GM12878 (cell line): ENCODE results near the gene C19orf38. TPM values are rescaled to one million over a fixed set of nuclear protein-coding genes. Genes with fewer than 3 reads are reported as not detected.

ENCODE experiments used
- microRNA-seq: library from miRNA; unstranded; fragments of <30 nt; microRNA quantifications from one replicate; pipeline ENCODE4, GENCODE V29; 2018
- polyA plus RNA-seq, 11 experiments: library from polyadenylated mRNA; depleted of rRNA in 4 of 11; unstranded in 6 of 11; stranded (reverse) in 5 of 11; fragments of >200 nt; fragmentation: Nextera tagmentation in 4 of 11; fragmentation: Illumina TruSeq in 1 of 11; extraction: Ambion mirVana in 4 of 11; extraction: Trizol in 1 of 11; gene quantifications; 1 replicate in 1 of 11; 2 replicates in 10 of 11; pipeline versions ENCODE4 v1.2.1 to v1.2.3, GENCODE V29; 2011 to 2016; ENCODE audit warnings: inconsistent platforms in 2 of 11, missing spikeins in 2 of 11, low read depth in 1 of 11
- small RNA-seq: library from RNA; depleted of rRNA; stranded (forward); fragments of <200 nt; gene quantifications from one replicate; pipeline ENCODE3, GENCODE V24; 2014
- total RNA-seq, 4 experiments: library from RNA; depleted of rRNA in 3 of 4; stranded (reverse); fragments of >200 nt in 3 of 4; fragmentation: Illumina TruSeq in 1 of 4; extraction: Trizol in 1 of 4; gene quantifications; 2 replicates each; pipeline versions ENCODE4 v1.2.1 to v1.2.3, GENCODE V29; 2013 to 2021

The C19orf38 gene
- total and polyA plus RNA-seq, 10 of the 15 experiments (the other 5 are each of a cell fraction or from before 2014, with no cell fraction given) = 2.6 to 7.5 (median 5.0) TPM

Small RNAs within 50 kb of the gene (microRNA-seq; reads per million reads assigned to microRNA genes)
- not detected for gene MIR199A1
- gene MIR6793 = 1.1 reads per million

Small RNAs within 50 kb of the gene (small RNA-seq; reads per million reads assigned to genes)
- gene MIR199A1 (not detected), gene MIR6793 (not detected)

Other genes starting within 250 kb of the C19orf38 start
Only the 7 nearest of the 10 such genes appear.
- 40.7 and 44.3 TPM in 2 replicates for gene QTRT1, start 147.0 kb upstream of the C19orf38 start, total RNA-seq (2014; rRNA removed)
- 18.1 and 19.9 TPM in 2 replicates for gene QTRT1, start 147.0 kb upstream of the C19orf38 start, total RNA-seq (2014; rRNA removed; fragmentation: Illumina TruSeq; extraction: Trizol)
- 55.0 and 59.3 TPM in 2 replicates for gene QTRT1, start 147.0 kb upstream of the C19orf38 start, total RNA-seq (2021)
- gene QTRT1, start 147.0 kb upstream of the C19orf38 start, polyA plus RNA-seq (2011; rRNA removed) = 10.7 and 33.9 TPM in 2 replicates
- 4.0 and 14.2 TPM in 2 replicates for gene QTRT1, start 147.0 kb upstream of the C19orf38 start, polyA plus RNA-seq (2014; fragmentation: Illumina TruSeq; extraction: Trizol)
- 1 to 10 TPM in 1 of 2 experiments, under 1 TPM in 1; 0.89 to 8.6 TPM for gene QTRT1, start 147.0 kb upstream of the C19orf38 start, polyA plus RNA-seq (2014; fragmentation: Nextera tagmentation; extraction: Ambion mirVana)
- 66.0 and 71.2 TPM in 2 replicates for gene QTRT1, start 147.0 kb upstream of the C19orf38 start, polyA plus RNA-seq (2014; rRNA removed)
- gene QTRT1, start 147.0 kb upstream of the C19orf38 start, polyA plus RNA-seq (2016; fragmentation: Nextera tagmentation; extraction: Ambion mirVana) = 10 to 100 TPM; 73.7 to 78.9 TPM
- gene DNM2, start 130.3 kb upstream of the C19orf38 start, total RNA-seq (2014; rRNA removed) = 56.8 and 68.7 TPM in 2 replicates
- gene DNM2, start 130.3 kb upstream of the C19orf38 start, total RNA-seq (2014; rRNA removed; fragmentation: Illumina TruSeq; extraction: Trizol) = 53.0 and 58.9 TPM in 2 replicates
- gene DNM2, start 130.3 kb upstream of the C19orf38 start, total RNA-seq (2021) = 128 and 146 TPM in 2 replicates
- gene DNM2, start 130.3 kb upstream of the C19orf38 start, polyA plus RNA-seq (2011; rRNA removed) = 22.8 and 47.4 TPM in 2 replicates
- 54.5 and 69.2 TPM in 2 replicates for gene DNM2, start 130.3 kb upstream of the C19orf38 start, polyA plus RNA-seq (2014; fragmentation: Illumina TruSeq; extraction: Trizol)
- gene DNM2, start 130.3 kb upstream of the C19orf38 start, polyA plus RNA-seq (2014; fragmentation: Nextera tagmentation; extraction: Ambion mirVana) = 1 to 10 TPM; 1.2 to 3.4 TPM
- gene DNM2, start 130.3 kb upstream of the C19orf38 start, polyA plus RNA-seq (2014; rRNA removed) = 93.1 and 113 TPM in 2 replicates
- gene DNM2, start 130.3 kb upstream of the C19orf38 start, polyA plus RNA-seq (2016; fragmentation: Nextera tagmentation; extraction: Ambion mirVana) = 100 to 1,000 TPM in 1 of 2 experiments, 10 to 100 TPM in 1; 98.3 to 100 TPM
- gene TMED1, start 12.2 kb upstream of the C19orf38 start, total RNA-seq (2014; rRNA removed) = 14.9 TPM in 2 replicates
- 9.1 and 9.2 TPM in 2 replicates for gene TMED1, start 12.2 kb upstream of the C19orf38 start, total RNA-seq (2014; rRNA removed; fragmentation: Illumina TruSeq; extraction: Trizol)
- 15.7 and 15.8 TPM in 2 replicates for gene TMED1, start 12.2 kb upstream of the C19orf38 start, total RNA-seq (2021)
- gene TMED1, start 12.2 kb upstream of the C19orf38 start, polyA plus RNA-seq (2011; rRNA removed) = 11.2 and 15.7 TPM in 2 replicates
- gene TMED1, start 12.2 kb upstream of the C19orf38 start, polyA plus RNA-seq (2014; fragmentation: Illumina TruSeq; extraction: Trizol) = 2.6 and 4.1 TPM in 2 replicates
- 1 to 10 TPM in 1 of 2 experiments, under 1 TPM in 1; 0.60 to 2.8 TPM for gene TMED1, start 12.2 kb upstream of the C19orf38 start, polyA plus RNA-seq (2014; fragmentation: Nextera tagmentation; extraction: Ambion mirVana)
- 9.8 and 12.2 TPM in 2 replicates for gene TMED1, start 12.2 kb upstream of the C19orf38 start, polyA plus RNA-seq (2014; rRNA removed)
- gene TMED1, start 12.2 kb upstream of the C19orf38 start, polyA plus RNA-seq (2016; fragmentation: Nextera tagmentation; extraction: Ambion mirVana) = 10 to 100 TPM; 22.9 to 23.1 TPM
- 44.0 and 56.8 TPM in 2 replicates for gene CARM1, start 23.1 kb downstream of the C19orf38 start, total RNA-seq (2014; rRNA removed)
- gene CARM1, start 23.1 kb downstream of the C19orf38 start, total RNA-seq (2014; rRNA removed; fragmentation: Illumina TruSeq; extraction: Trizol) = 26.8 and 30.9 TPM in 2 replicates
- 115 and 116 TPM in 2 replicates for gene CARM1, start 23.1 kb downstream of the C19orf38 start, total RNA-seq (2021)
- gene CARM1, start 23.1 kb downstream of the C19orf38 start, polyA plus RNA-seq (2011; rRNA removed) = 17.7 and 48.6 TPM in 2 replicates
- gene CARM1, start 23.1 kb downstream of the C19orf38 start, polyA plus RNA-seq (2014; fragmentation: Illumina TruSeq; extraction: Trizol) = 33.0 and 63.5 TPM in 2 replicates
- gene CARM1, start 23.1 kb downstream of the C19orf38 start, polyA plus RNA-seq (2014; fragmentation: Nextera tagmentation; extraction: Ambion mirVana) = under 1 TPM; 0.45 to 0.49 TPM
- gene CARM1, start 23.1 kb downstream of the C19orf38 start, polyA plus RNA-seq (2014; rRNA removed) = 95.6 and 113 TPM in 2 replicates
- gene CARM1, start 23.1 kb downstream of the C19orf38 start, polyA plus RNA-seq (2016; fragmentation: Nextera tagmentation; extraction: Ambion mirVana) = 10 to 100 TPM; 10.1 to 12.0 TPM
- 33.4 and 36.4 TPM in 2 replicates for gene YIPF2, start 80.2 kb downstream of the C19orf38 start, total RNA-seq (2014; rRNA removed)
- 10.6 and 14.9 TPM in 2 replicates for gene YIPF2, start 80.2 kb downstream of the C19orf38 start, total RNA-seq (2014; rRNA removed; fragmentation: Illumina TruSeq; extraction: Trizol)
- 26.5 and 28.4 TPM in 2 replicates for gene YIPF2, start 80.2 kb downstream of the C19orf38 start, total RNA-seq (2021)
- 10.0 and 17.2 TPM in 2 replicates for gene YIPF2, start 80.2 kb downstream of the C19orf38 start, polyA plus RNA-seq (2011; rRNA removed)
- gene YIPF2, start 80.2 kb downstream of the C19orf38 start, polyA plus RNA-seq (2014; fragmentation: Illumina TruSeq; extraction: Trizol) = 1.8 and 8.1 TPM in 2 replicates
- 1 to 10 TPM in 1 of 2 experiments, under 1 TPM in 1; 0.92 to 3.9 TPM for gene YIPF2, start 80.2 kb downstream of the C19orf38 start, polyA plus RNA-seq (2014; fragmentation: Nextera tagmentation; extraction: Ambion mirVana)
- gene YIPF2, start 80.2 kb downstream of the C19orf38 start, polyA plus RNA-seq (2014; rRNA removed) = 31.7 and 38.9 TPM in 2 replicates
- gene YIPF2, start 80.2 kb downstream of the C19orf38 start, polyA plus RNA-seq (2016; fragmentation: Nextera tagmentation; extraction: Ambion mirVana) = 10 to 100 TPM; 18.1 to 19.6 TPM
- gene TIMM29, start 80.4 kb downstream of the C19orf38 start, total RNA-seq (2014; rRNA removed) = 25.1 and 25.8 TPM in 2 replicates
- gene TIMM29, start 80.4 kb downstream of the C19orf38 start, total RNA-seq (2014; rRNA removed; fragmentation: Illumina TruSeq; extraction: Trizol) = 11.0 TPM in 2 replicates
- 20.9 and 22.7 TPM in 2 replicates for gene TIMM29, start 80.4 kb downstream of the C19orf38 start, total RNA-seq (2021)
- gene TIMM29, start 80.4 kb downstream of the C19orf38 start, polyA plus RNA-seq (2011; rRNA removed) = 9.6 and 10.2 TPM in 2 replicates
- 6.2 and 8.2 TPM in 2 replicates for gene TIMM29, start 80.4 kb downstream of the C19orf38 start, polyA plus RNA-seq (2014; fragmentation: Illumina TruSeq; extraction: Trizol)
- 1 to 10 TPM; 2.4 to 6.5 TPM for gene TIMM29, start 80.4 kb downstream of the C19orf38 start, polyA plus RNA-seq (2014; fragmentation: Nextera tagmentation; extraction: Ambion mirVana)
- 15.9 and 17.6 TPM in 2 replicates for gene TIMM29, start 80.4 kb downstream of the C19orf38 start, polyA plus RNA-seq (2014; rRNA removed)
- 10 to 100 TPM; 27.4 to 27.9 TPM for gene TIMM29, start 80.4 kb downstream of the C19orf38 start, polyA plus RNA-seq (2016; fragmentation: Nextera tagmentation; extraction: Ambion mirVana)
- 82.0 and 85.3 TPM in 2 replicates for gene SMARCA4, start 112.6 kb downstream of the C19orf38 start, total RNA-seq (2014; rRNA removed)
- 39.2 and 44.7 TPM in 2 replicates for gene SMARCA4, start 112.6 kb downstream of the C19orf38 start, total RNA-seq (2014; rRNA removed; fragmentation: Illumina TruSeq; extraction: Trizol)
- 153 and 175 TPM in 2 replicates for gene SMARCA4, start 112.6 kb downstream of the C19orf38 start, total RNA-seq (2021)
- gene SMARCA4, start 112.6 kb downstream of the C19orf38 start, polyA plus RNA-seq (2011; rRNA removed) = 25.2 and 32.1 TPM in 2 replicates
- 34.9 and 63.5 TPM in 2 replicates for gene SMARCA4, start 112.6 kb downstream of the C19orf38 start, polyA plus RNA-seq (2014; fragmentation: Illumina TruSeq; extraction: Trizol)
- 10 to 100 TPM; 22.4 to 43.8 TPM for gene SMARCA4, start 112.6 kb downstream of the C19orf38 start, polyA plus RNA-seq (2014; fragmentation: Nextera tagmentation; extraction: Ambion mirVana)
- 51.2 and 76.8 TPM in 2 replicates for gene SMARCA4, start 112.6 kb downstream of the C19orf38 start, polyA plus RNA-seq (2014; rRNA removed)
- gene SMARCA4, start 112.6 kb downstream of the C19orf38 start, polyA plus RNA-seq (2016; fragmentation: Nextera tagmentation; extraction: Ambion mirVana) = 100 to 1,000 TPM in 1 of 2 experiments, 10 to 100 TPM in 1; 88.6 to 102 TPM